Retinal pigment epithelial cell (primary cell): ENCODE results near the gene SCARB2.

ENCODE experiments used
- DNase-seq: peaks from one replicate; pipeline ENCODE4 v3.0.0-alpha.2; 2010; ENCODE audit warnings: low read depth
- H3K4me3 ChIP-seq: 2 replicates; pipeline ENCODE4 v1.5.1; 2011; ENCODE audit warnings: mild to moderate bottlenecking, low read length, control low read depth, moderate library complexity
- TF ChIP-seq, protein P1 (sequence below): conservative IDR thresholded peaks from 2 replicates; pipeline ENCODE4 v1.5.1; 2011; ENCODE audit warnings: low read depth, low read length, control low read depth, inconsistent platforms

The SCARB2 gene

GRCh38 chr4:76177709-76178108, 35.9 kb downstream of the SCARB2 start:
- no peak overlapping the region for H3K4me3 ChIP-seq
- DNase-seq: no peak
- TF ChIP-seq, protein P1, sequence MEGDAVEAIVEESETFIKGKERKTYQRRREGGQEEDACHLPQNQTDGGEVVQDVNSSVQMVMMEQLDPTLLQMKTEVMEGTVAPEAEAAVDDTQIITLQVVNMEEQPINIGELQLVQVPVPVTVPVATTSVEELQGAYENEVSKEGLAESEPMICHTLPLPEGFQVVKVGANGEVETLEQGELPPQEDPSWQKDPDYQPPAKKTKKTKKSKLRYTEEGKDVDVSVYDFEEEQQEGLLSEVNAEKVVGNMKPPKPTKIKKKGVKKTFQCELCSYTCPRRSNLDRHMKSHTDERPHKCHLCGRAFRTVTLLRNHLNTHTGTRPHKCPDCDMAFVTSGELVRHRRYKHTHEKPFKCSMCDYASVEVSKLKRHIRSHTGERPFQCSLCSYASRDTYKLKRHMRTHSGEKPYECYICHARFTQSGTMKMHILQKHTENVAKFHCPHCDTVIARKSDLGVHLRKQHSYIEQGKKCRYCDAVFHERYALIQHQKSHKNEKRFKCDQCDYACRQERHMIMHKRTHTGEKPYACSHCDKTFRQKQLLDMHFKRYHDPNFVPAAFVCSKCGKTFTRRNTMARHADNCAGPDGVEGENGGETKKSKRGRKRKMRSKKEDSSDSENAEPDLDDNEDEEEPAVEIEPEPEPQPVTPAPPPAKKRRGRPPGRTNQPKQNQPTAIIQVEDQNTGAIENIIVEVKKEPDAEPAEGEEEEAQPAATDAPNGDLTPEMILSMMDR: no peak

DNA sequence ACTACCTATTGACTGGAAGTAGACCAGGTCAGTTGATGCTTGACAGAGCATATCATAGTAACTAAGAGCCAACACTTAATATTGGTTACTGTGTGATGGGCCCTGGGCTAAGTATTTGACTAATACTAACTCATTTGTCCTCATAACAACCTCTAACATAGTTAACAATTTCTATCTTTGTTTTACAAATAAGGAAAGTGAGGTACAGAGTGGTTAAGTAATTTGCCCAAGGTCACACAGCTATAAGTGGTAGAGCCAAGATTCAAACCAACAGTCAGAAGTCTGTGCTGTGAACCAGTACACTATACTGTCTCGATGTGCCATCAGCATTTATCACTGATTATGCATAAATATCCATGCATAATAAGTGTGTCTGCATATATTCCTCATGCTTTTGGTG, 38.3 kb downstream of the SCARB2 start:
- DNase-seq: no peak
- TF ChIP-seq, protein P1: no peak
- H3K4me3 ChIP-seq: no peak overlapping the region

DNA sequence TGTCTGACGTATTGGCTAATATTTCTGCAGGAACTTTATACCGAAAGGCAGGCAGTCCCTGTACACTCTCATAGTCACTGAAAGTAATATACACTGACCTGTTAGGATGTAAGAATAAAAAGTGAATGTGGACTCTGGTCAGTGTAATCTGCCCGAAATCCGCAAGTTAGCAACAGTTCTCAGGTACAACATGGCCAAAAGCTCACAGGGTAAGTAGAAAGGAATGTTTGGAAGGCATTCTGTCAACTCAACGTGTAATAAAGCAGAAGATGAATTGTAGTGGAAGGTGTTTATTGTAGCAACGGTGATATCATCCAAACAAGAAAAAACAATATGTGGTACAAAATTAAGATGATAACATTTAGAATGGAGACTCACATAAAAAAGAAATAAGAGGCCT, 39.4 kb downstream of the SCARB2 start:
- TF ChIP-seq, protein P1: no peak
- DNase-seq: no peak
- H3K4me3 ChIP-seq: no peak overlapping the region

DNA sequence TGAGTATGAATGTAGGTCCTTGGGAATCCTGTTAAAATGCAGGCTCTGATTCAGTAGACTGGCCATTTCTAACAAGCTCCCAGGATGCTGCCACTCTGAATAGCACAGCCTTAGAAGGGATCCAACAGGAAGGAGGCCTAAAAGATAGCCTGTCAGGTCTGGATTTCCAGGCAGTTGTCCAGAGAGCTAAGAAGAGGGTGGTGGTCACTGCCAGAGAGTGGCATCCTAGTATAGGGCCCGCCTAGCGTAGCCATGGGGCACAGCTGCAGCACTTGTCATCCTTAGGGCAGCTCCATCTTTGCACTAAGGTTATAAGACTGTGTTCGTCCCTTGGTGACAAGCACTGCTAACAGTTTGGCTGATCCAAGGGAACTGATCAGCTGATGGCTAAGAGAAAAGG, 44.9 kb downstream of the SCARB2 start:
- H3K4me3 ChIP-seq: no peak overlapping the region
- no peak for DNase-seq
- TF ChIP-seq, protein P1: no peak

DNA sequence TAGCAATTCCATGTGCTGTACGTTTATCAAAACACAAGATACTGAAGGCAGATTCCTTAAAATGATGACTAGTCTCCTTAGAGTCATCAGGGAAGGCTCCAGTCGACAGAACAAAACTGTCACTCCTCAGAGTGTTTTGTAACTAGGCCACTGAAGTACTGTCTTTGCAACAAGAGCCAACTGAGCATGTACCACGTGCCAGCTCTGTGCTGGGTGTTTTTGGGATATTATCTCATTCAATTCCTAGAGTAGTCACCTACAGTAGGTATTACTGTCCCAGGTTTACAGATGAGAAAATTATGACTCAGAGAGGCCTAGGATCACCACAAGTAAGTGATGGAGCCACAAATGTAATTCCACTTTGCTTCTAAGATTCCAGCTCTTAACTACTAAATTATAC, 47.1 kb downstream of the SCARB2 start:
- H3K4me3 ChIP-seq: no peak overlapping the region
- DNase-seq: no peak
- TF ChIP-seq, protein P1: no peak

- DNase-seq: no peak
- H3K4me3 ChIP-seq: no peak overlapping the region
- TF ChIP-seq, protein P1: no peak
These were observed 53.3 kb downstream of the SCARB2 start for GRCh38 chr4:76160355-76160754.

- TF ChIP-seq, protein P1: no peak
- peak; percentile 15 for DNase-seq
- no peak overlapping the region for H3K4me3 ChIP-seq
These were observed 57.0 kb downstream of the SCARB2 start for GRCh38 chr4:76156635-76157034.
